Endodermal cell (in vitro differentiated cells): ENCODE results near the gene PAPOLA. TPM values are rescaled to one million over a fixed set of nuclear protein-coding genes. Genes with fewer than 3 reads are reported as not detected.

ENCODE experiments used
- DNase-seq: peaks from one replicate; pipeline ENCODE4 v3.0.0-alpha.2; 2017
- H3K27ac ChIP-seq: 2 replicates; pipeline ENCODE4 v1.5.1; 2013; ENCODE audit warnings: mild to moderate bottlenecking, low read depth, low read length, moderate library complexity
- H3K27me3 ChIP-seq: 2 replicates; pipeline ENCODE4 v1.6.1; 2013; ENCODE audit warnings: mild to moderate bottlenecking, low read length, moderate library complexity; ENCODE audit not compliant: insufficient read depth, control insufficient read depth, poor library complexity, severe bottlenecking
- H3K36me3 ChIP-seq: 2 replicates; pipeline ENCODE4 v1.7.0; 2013; ENCODE audit warnings: mild to moderate bottlenecking, low read length, moderate library complexity; ENCODE audit not compliant: control insufficient read depth, insufficient read depth
- H3K4me1 ChIP-seq: one replicate; pipeline ENCODE4 v1.7.0; 2013; ENCODE audit warnings: low read length; ENCODE audit not compliant: control insufficient read depth, insufficient read depth
- H3K4me3 ChIP-seq: 2 replicates; pipeline ENCODE4 v1.5.1; 2013; ENCODE audit warnings: mild to moderate bottlenecking, low read length, moderate library complexity
- H3K9ac ChIP-seq: 2 replicates; pipeline ENCODE4 v1.6.1; 2013; ENCODE audit warnings: mild to moderate bottlenecking, low read length, moderate library complexity; ENCODE audit not compliant: poor library complexity, severe bottlenecking; ENCODE audit errors: extremely low read depth
- H3K9me3 ChIP-seq: 2 replicates; pipeline ENCODE4 v1.6.1; 2013; ENCODE audit warnings: mild to moderate bottlenecking, low read length, moderate library complexity; ENCODE audit not compliant: control insufficient read depth
- H3K27ac Mint-ChIP-seq: 2 replicates; pipeline ENCODE4 v1.8.0; 2020; ENCODE audit warnings: mixed read lengths
- H3K27me3 Mint-ChIP-seq: 2 replicates; pipeline ENCODE4 v1.8.0; 2021; ENCODE audit warnings: mild to moderate bottlenecking, mixed read lengths; ENCODE audit not compliant: insufficient read depth
- H3K36me3 Mint-ChIP-seq: 2 replicates; pipeline ENCODE4 v1.8.0; 2020; ENCODE audit warnings: low read depth, mixed read lengths
- H3K4me1 Mint-ChIP-seq: 2 replicates; pipeline ENCODE4 v1.8.0; 2020; ENCODE audit warnings: mixed read lengths
- H3K4me3 Mint-ChIP-seq: 2 replicates; pipeline ENCODE4 v1.8.0; 2020; ENCODE audit warnings: mild to moderate bottlenecking, moderate library complexity, mixed read lengths
- H3K9me3 Mint-ChIP-seq: 2 replicates; pipeline ENCODE4 v1.8.0; 2020; ENCODE audit warnings: mild to moderate bottlenecking, mixed read lengths
- WGBS, 2 experiments: methylation state at CpG; one replicate each; pipeline versions ENCODE4 v1.1.5 to v1.1.7; 2013; ENCODE audit warnings: missing lambda C conversion rate in 2 of 2, mixed read lengths in 1 of 2; ENCODE audit not compliant: insufficient coverage in 1 of 2, insufficient read length in 1 of 2; 5-methylcytosine and 5-hydroxymethylcytosine counted together
- total RNA-seq, 2 donors: library from RNA; stranded (reverse); fragmentation: NEBNext Ultra II Directional in 1 of 2; extraction: Animal tissue kit (Norgen Biotek cat#: 25700) in 1 of 2; gene quantifications; 2 replicates in 1 of 2; 3 replicates in 1 of 2; pipeline ENCODE4 v1.2.1, GENCODE V29; 2021
- TF ChIP-seq, protein P1 (sequence below): fragments of 200-600 bp; sonication (generic); conservative IDR thresholded peaks from 2 replicates; pipeline ENCODE4 v1.5.0; 2021; ENCODE audit warnings: antibody characterized with exemption, mild to moderate bottlenecking

The PAPOLA gene
- total RNA-seq, 2 donors from 2014 or later, result 218 to 225 TPM

GRCh38 chr14:96525452-96525851 is 23.3 kb downstream of the PAPOLA start:
- no peak overlapping the region for H3K27ac ChIP-seq
- Mint-ChIP-seq H3K27ac (no peak overlapping the region), H3K27me3 (no peaks in the 10 kb centered on the region), H3K36me3 (peaks cover 57% of the 10 kb centered on the region), H3K4me1 (no peaks in the 10 kb centered on the region), H3K9me3 (no peaks in the 10 kb centered on the region), H3K4me3 (no peak overlapping the region)
- no peaks in the 10 kb centered on the region for H3K9me3 ChIP-seq
- peaks cover 93% of the 10 kb centered on the region for H3K36me3 ChIP-seq
- no peak overlapping the region for H3K4me3 ChIP-seq
- no peak for DNase-seq
- no peaks in the 10 kb centered on the region for H3K27me3 ChIP-seq
- 93 to 94% methylated on average over 4 to 5 of the region's 5 CpGs for WGBS, 2 experiments
- no peak overlapping the region for H3K9ac ChIP-seq
- TF ChIP-seq, protein P1, sequence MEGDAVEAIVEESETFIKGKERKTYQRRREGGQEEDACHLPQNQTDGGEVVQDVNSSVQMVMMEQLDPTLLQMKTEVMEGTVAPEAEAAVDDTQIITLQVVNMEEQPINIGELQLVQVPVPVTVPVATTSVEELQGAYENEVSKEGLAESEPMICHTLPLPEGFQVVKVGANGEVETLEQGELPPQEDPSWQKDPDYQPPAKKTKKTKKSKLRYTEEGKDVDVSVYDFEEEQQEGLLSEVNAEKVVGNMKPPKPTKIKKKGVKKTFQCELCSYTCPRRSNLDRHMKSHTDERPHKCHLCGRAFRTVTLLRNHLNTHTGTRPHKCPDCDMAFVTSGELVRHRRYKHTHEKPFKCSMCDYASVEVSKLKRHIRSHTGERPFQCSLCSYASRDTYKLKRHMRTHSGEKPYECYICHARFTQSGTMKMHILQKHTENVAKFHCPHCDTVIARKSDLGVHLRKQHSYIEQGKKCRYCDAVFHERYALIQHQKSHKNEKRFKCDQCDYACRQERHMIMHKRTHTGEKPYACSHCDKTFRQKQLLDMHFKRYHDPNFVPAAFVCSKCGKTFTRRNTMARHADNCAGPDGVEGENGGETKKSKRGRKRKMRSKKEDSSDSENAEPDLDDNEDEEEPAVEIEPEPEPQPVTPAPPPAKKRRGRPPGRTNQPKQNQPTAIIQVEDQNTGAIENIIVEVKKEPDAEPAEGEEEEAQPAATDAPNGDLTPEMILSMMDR, result no peak
- H3K4me1 ChIP-seq, result no peaks in the 10 kb centered on the region

DNA sequence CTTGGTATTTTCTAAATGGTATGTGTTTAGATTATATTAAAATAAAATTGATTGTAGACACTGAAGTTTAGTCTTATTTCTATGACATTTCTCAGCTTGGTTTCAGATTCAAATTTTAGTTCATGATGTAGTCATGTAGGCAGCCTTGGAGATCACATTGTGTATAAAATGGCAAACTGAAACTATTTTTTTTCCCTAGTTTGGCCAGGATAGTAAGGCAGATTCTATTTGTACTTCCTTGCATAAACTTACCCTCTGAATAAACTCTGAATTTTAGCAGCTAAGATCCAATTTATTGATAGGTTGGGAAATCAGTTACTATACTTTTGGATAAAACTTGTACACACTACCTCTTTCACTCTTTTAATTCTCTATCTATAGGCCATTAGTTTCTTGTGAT is 30.4 kb downstream of the PAPOLA start:
- peaks cover 88% of the 10 kb centered on the region for H3K36me3 ChIP-seq

GRCh38 chr14:96536807-96537206 is 34.6 kb downstream of the PAPOLA start:
- Histone ChIP-seq H3K4me3 (no peak overlapping the region), H3K4me1 (peaks cover 2% of the 10 kb centered on the region), H3K36me3 (peaks cover 84% of the 10 kb centered on the region), H3K27ac (no peak overlapping the region), H3K9me3 (no peaks in the 10 kb centered on the region), H3K9ac (no peak overlapping the region), H3K27me3 (no peaks in the 10 kb centered on the region)
- peak overlapping the region; percentile 78 for H3K27ac Mint-ChIP-seq
- no peaks in the 10 kb centered on the region for H3K27me3 Mint-ChIP-seq
- H3K4me1 Mint-ChIP-seq, result peaks cover 9% of the 10 kb centered on the region
- H3K36me3 Mint-ChIP-seq, result peaks cover 34% of the 10 kb centered on the region
- no peaks in the 10 kb centered on the region for H3K9me3 Mint-ChIP-seq
- DNase-seq, result no peak
- TF ChIP-seq, protein P1, result no peak
- 95 to 100% methylated on average over 1 of the region's 1 CpG for WGBS, 2 experiments
- H3K4me3 Mint-ChIP-seq, result no peak overlapping the region

More for the DNA sequence above, 30.4 kb downstream of the PAPOLA start:
- no peak overlapping the region for H3K4me3 ChIP-seq
- H3K27ac ChIP-seq, result no peak overlapping the region
- H3K9ac ChIP-seq, result no peak overlapping the region
- H3K27me3 ChIP-seq, result no peaks in the 10 kb centered on the region
- H3K9me3 Mint-ChIP-seq, result no peaks in the 10 kb centered on the region
- H3K27ac Mint-ChIP-seq, result no peak overlapping the region
- no peak overlapping the region for H3K4me3 Mint-ChIP-seq
- H3K4me1 ChIP-seq, result peaks cover 2% of the 10 kb centered on the region
- no peaks in the 10 kb centered on the region for H3K27me3 Mint-ChIP-seq
- H3K9me3 ChIP-seq, result no peaks in the 10 kb centered on the region
- peaks cover 52% of the 10 kb centered on the region for H3K36me3 Mint-ChIP-seq
- peaks cover 2% of the 10 kb centered on the region for H3K4me1 Mint-ChIP-seq
- TF ChIP-seq, protein P1, result no peak
- DNase-seq, result no peak
